ENCODE measurements around the gene CTIF.

Gene CTIF

GRCh38 chr18:48893608-48894600 lies 355.1 kb downstream of the CTIF start:
- no peak for TF ChIP-seq CTCF (IDR thresholded peaks at IDR 0.05; ENCODE audit: insufficient read depth, missing control alignments)
- FAIRE-seq: no peak

DNA sequence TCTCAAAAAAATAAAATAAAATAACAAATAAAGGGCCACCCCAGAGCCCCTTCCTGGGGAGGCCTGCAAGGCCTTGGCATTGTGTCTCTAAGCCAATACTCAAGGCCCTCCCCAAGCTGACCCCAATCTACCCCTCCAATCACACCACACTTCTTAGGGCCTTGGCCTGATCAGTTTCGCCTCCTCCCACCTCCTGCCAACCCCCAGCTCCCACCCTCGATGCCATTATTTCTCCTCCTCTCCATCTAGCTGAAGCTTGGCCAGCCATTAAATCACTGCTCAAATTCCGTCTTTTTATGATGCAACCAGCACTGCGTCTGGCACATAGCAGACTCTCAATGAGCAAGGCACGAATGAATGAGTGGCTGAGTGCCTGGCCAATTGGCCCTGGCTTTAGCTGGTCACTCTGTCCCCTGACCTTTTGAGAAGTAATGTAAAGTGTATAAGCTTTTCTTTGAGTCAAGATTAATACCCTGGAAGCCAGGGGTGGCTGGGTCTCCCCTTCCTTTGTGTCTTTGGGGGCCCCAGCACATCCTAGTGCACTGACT lies 356.0 kb downstream of the CTIF start:
- FAIRE-seq (no peak), DNase-seq (ENCODE audit: insufficient read length, low spot score) (no peak)
- no peak for TF ChIP-seq CTCF (IDR thresholded peaks at IDR 0.05; ENCODE audit: insufficient read depth, missing control alignments)

More at GRCh38 chr18:48893608-48894600, 355.1 kb downstream of the CTIF start:
- no peak for DNase-seq (ENCODE audit: insufficient read length, low spot score)

DNA sequence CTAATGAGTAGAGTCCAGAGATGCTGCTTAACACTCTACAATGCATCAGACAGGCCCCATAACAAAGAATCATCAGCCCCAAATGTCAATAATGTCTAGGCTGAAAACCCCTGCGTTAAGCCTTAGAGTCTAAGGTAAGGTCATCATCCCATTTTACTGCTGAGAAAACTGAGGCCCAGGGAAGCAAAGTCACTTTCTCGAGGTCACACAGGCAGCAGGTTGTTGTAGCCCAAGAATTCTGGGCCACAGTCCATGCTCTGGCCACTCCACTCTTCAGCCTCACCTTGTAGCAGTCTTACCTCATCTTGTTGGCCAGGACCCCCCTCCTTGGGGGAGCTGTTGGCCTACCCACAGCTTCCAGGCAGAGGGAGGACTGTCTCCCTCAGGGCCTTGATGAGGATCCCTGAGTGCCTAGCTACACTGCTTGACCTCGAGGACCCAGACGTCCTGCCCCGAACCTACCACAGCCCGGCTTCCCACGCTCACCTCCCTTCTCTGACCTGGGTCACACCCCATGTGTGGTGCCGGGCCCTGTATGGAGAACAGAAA lies 357.6 kb downstream of the CTIF start:
- FAIRE-seq (no peak), DNase-seq (ENCODE audit: insufficient read length, low spot score) (no peak)
- no peak for TF ChIP-seq CTCF (IDR thresholded peaks at IDR 0.05; ENCODE audit: insufficient read depth, missing control alignments)

- DNase-seq (ENCODE audit: insufficient read length, low spot score) (no peak), FAIRE-seq (no peak)
- no peak for TF ChIP-seq CTCF (IDR thresholded peaks at IDR 0.05; ENCODE audit: insufficient read depth, missing control alignments)
Observed at GRCh38 chr18:48896875-48897511, 358.2 kb downstream of the CTIF start.

DNA sequence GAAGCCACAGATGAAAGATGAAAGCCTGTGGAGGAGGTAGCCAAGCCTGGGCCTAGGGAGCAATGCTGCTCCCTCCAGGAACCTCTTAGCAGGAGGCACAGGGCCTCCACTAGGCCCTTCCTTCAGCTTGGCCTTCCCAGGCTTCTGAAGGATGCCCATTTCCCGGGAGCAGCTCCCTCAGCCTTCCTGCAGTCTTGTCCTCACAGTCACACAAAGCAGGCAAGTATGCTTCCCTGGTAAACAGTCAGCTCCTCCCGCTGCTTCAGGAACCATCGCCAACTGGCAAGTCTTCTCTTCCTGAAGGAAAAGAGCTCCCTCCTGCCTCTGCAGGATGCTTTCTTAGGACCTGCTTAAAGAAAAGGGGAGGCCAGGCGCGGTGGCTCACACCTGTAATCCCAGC lies 358.7 kb downstream of the CTIF start:
- FAIRE-seq (no peak), DNase-seq (ENCODE audit: insufficient read length, low spot score) (no peak)
- TF ChIP-seq CTCF (IDR thresholded peaks at IDR 0.05; ENCODE audit: insufficient read depth, missing control alignments): no peak

GRCh38 chr18:48898521-48898920 lies 359.7 kb downstream of the CTIF start:
- DNase-seq (ENCODE audit: insufficient read length, low spot score) (no peak), FAIRE-seq (no peak)
- TF ChIP-seq CTCF (IDR thresholded peaks at IDR 0.05; ENCODE audit: insufficient read depth, missing control alignments): no peak
